ENCODE results near the gene KCTD1.

GRCh38 chr18:26459340-26459739 lies 89.0 kb downstream of the KCTD1 start:
- TF ChIP-seq USF2 (IDR thresholded peaks at IDR 0.05; ENCODE audit: low read depth, low read length) (no peak), MAFK (IDR thresholded peaks at IDR 0.05; ENCODE audit: low read depth, low read length) (no peak), POLR2A (IDR thresholded peaks at IDR 0.05; ENCODE audit: low read depth, low read length) (no peak), RFX5 (IDR thresholded peaks at IDR 0.05; ENCODE audit: low read depth, low read length) (no peak)
- TF ChIP-seq, protein P1, sequence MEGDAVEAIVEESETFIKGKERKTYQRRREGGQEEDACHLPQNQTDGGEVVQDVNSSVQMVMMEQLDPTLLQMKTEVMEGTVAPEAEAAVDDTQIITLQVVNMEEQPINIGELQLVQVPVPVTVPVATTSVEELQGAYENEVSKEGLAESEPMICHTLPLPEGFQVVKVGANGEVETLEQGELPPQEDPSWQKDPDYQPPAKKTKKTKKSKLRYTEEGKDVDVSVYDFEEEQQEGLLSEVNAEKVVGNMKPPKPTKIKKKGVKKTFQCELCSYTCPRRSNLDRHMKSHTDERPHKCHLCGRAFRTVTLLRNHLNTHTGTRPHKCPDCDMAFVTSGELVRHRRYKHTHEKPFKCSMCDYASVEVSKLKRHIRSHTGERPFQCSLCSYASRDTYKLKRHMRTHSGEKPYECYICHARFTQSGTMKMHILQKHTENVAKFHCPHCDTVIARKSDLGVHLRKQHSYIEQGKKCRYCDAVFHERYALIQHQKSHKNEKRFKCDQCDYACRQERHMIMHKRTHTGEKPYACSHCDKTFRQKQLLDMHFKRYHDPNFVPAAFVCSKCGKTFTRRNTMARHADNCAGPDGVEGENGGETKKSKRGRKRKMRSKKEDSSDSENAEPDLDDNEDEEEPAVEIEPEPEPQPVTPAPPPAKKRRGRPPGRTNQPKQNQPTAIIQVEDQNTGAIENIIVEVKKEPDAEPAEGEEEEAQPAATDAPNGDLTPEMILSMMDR (conservative IDR thresholded peaks at IDR 0.05; ENCODE audit: low read depth, low read length), result no peak
